GM19468 (cell line): ENCODE results near the gene PCDH1.

Source experiments
- ATAC-seq: cut with Tn5 transposase; IDR thresholded peaks from one replicate; pipeline ENCODE4 v1.9.1; 2021; ENCODE audit warnings: mild to moderate bottlenecking, moderate library complexity, moderate number of reproducible peaks; ENCODE audit not compliant: unreplicated experiment; ENCODE audit errors: extremely low read depth

Gene PCDH1

GRCh38 chr5:141857226-141857625, 21.0 kb downstream of the PCDH1 start:
- ATAC-seq = no peak

- ATAC-seq = no peak
Measured at GRCh38 chr5:141856037-141856790, 22.0 kb downstream of the PCDH1 start.

GRCh38 chr5:141855265-141856036, 22.8 kb downstream of the PCDH1 start:
- ATAC-seq = no peak

GRCh38 chr5:141853895-141854626, 24.1 kb downstream of the PCDH1 start:
- ATAC-seq = no peak

- ATAC-seq = no peak
Measured at GRCh38 chr5:141852448-141852847, 25.8 kb downstream of the PCDH1 start.

GRCh38 chr5:141851195-141851874, 26.9 kb downstream of the PCDH1 start:
- ATAC-seq = no peak

- ATAC-seq = no peak
Measured at GRCh38 chr5:141850786-141851185, 27.4 kb downstream of the PCDH1 start.

- no peak for ATAC-seq
Measured at GRCh38 chr5:141850244-141850768, 27.9 kb downstream of the PCDH1 start.

- peak; percentile 62 for ATAC-seq
Measured at GRCh38 chr5:141849415-141850243, 28.6 kb downstream of the PCDH1 start.

- ATAC-seq = no peak
Measured at GRCh38 chr5:141848744-141849414, 29.3 kb downstream of the PCDH1 start.

- no peak for ATAC-seq
Measured at GRCh38 chr5:141846031-141846430, 32.2 kb downstream of the PCDH1 start.

GRCh38 chr5:141845371-141845851, 32.8 kb downstream of the PCDH1 start:
- ATAC-seq = no peak

GRCh38 chr5:141844414-141845097, 33.7 kb downstream of the PCDH1 start:
- ATAC-seq = no peak

- ATAC-seq = no peak
Measured at GRCh38 chr5:141843156-141843927, 34.9 kb downstream of the PCDH1 start.

- no peak for ATAC-seq
Measured at GRCh38 chr5:141841378-141842180, 36.6 kb downstream of the PCDH1 start.

GRCh38 chr5:141840826-141841360, 37.3 kb downstream of the PCDH1 start:
- ATAC-seq = no peak
